Stimulated activated CD4-positive, alpha-beta T cell treated with anti-CD3 and anti-CD28 coated beads, Interleukin-2, amount 100 ng/mL, for 24 hours (primary cell): Measurements from ENCODE around the gene SLC19A1.

Experiments used
- DNase-seq, 2 donors: peaks; one replicate each; pipeline ENCODE4 v3.0.0-alpha.2; 2020

SLC19A1 gene

DNA sequence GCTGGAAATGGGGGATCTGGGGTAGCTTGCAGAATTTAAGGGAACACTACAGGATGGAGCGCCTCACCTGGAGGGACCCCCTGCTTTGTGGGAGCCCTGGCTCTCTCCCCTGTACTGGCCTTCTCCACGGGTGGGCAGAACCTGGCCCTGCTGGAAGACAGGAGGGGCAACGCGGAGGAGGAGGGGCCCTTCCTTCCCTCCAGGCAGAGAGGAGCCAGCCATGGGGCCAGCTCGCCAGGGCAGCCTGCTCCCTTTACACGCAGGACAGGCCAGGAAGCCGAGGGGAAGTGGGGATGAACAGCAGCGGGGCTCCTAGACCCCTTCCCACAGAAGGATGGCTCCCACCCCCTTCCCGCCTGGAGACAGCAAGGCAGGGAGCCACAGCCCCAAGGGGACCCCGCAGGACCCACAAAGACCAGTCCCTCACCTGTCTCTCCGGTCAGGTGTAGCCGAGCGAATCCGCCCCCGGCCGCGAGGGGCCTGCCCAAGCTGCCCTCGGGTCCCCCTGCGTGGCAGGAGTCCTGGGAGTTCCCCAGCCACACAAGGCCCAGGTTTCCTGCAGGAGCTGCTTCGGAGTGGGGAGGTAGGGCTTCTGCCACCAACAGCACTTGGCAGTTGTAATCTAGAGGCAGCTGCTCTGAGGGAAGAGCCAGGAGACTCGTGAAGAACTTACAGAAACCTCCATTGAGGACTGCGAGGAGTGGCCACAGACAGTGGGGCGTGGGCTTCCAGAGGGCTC is 1.6 kb upstream of the SLC19A1 start:
- DNase-seq: peak; percentile 0 to 17

DNA sequence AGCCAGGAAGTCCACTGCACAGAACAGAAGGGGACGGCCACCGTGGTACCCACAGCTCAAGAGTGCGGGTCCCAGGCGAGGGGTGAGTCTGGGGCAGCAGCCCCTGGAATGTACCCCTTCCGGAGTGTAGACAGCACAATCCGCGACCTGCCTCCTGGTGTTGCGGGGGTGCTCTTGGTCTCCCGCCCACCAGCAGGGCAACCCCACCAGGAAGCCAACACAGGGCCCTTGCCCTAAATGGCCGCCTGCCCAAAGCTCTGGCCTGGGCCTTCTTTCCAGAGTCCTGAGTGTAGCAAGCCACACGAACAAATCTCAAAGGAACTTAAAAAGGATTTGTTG is 1.1 kb upstream of the SLC19A1 start:
- DNase-seq: peak in 1 of 2 donors; percentile 18

DNA sequence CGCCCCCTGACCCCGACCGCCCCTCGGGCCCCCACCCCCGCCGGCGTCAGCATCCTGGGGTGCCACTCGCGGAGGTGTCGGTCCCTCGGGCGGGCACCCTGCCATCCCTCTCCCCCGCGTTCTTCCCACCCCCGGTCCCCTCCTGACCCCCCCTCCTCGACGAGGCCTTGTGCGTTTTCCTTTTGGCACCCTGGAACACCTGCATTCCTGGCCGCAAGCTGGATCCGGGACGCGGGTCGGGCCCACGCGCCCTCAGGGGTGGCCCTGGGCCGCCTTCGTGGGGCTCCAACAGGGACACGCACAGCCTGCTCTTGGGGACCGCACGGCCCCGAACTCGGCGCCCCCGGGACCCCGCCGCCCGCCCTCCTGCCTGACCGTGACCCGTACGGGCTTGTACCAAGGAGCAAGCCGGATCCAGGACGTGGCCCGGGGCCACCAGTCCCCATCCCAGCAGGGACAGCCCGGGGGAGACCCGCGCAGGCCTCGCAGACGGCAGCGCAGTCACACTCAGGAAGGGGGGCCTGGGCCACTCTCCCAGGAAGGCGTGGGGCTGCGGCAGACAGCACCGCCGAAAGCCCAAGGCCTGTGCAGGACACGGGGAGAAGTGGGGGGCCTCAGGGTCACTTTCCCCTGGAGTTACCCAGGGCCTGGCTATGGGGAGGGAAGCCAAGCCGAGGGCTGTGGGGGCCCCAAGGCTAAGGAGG is 579 bp upstream of the SLC19A1 start:
- DNase-seq: peak; percentile 13 to 23

DNA sequence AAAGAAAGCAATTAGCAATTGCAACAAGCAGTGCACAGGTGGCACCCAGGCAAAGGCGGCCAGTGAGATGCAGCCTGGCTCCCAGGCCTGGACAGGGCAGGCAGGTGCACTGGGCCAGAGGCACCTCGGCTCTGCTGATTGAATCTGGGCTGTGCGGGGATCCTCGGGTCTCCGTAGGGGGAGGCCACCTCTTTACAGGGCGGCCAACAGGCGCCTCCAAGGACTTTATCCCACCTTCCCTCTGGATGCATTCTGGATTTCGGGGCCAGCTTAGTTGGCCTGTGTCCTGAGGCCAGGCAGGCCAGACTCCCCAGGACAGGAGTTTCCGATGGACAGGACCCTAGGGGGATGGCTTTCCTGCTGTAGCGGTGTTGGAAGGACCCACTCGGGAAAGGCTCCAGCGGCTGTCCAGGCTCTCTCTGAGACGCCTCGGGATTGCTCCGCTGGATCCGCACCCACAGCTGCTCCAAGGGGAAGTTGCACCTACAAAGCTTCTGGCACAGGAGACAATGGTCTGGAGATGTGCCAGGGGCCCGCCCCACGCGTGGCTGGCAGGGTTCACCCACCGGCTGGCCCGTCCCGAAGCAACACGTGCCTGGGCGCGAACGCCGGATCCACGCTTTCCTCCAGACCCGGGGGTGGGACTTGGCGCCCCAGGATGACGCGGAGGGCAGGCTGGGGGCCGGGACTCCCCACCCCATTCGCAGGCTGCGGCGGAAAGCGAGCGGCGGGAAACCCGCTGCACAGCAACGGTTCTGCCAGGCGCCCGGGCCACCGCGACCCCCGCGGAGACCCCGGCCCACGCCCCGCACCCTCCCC is 810 bp downstream of the SLC19A1 start:
- DNase-seq: peak; percentile 83 to 88

DNA sequence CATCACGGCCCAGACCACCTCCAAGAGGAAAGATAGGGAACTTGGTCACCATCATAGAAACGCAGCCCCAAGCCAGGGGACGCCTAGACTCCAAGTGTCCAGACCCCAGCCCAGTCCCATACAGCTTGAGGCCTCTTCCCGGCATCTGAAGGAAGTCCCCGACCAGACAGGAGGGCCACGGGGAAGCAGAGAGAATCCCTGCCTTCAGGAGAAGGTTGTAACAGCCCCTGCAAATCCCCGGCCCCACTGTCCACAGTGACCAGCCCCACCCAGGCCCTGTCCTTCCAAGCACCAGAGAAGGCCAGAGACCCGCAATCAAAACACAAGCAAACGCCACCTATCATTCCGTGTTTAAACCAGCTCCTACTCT is 1.7 kb downstream of the SLC19A1 start:
- DNase-seq: no peak

DNA sequence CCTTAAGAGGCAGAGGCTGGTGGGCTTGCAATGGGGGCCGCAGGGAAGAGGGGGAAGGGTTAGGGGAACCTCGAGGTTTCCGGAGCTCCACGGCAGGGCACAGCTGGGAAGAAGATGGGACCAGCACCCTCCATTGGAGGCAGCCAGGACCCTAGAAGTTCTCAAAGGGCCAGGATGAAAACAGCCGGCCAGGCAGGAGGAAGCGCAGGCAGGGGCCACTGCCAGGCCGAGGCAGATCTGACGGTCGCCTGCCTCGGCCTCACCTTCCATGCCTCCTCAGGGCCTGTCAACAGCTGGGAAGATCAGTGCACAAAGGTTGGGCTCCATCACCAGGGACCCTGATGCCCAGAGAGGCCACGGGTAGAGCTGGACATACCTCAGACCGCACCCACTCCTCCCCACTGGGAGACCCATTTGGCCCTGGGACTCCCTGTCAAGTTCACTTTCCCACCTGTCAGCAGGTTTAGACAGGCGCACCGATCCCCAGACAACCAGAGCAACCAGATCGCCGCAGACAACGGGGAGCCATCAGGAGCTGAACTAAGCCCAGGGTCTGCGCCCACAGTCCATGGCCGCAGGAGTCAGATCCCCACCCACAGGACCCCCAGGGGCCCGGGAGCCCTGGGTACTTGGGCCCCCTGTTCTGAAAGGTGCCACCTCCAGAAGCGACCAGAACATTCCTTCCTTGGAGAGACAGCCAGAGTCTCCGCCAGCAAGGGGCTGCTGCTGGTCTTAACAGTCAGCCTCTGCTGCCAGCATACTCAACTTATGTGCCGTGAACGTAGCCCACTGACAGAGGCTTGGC is 2.2 kb downstream of the SLC19A1 start:
- no peak for DNase-seq

DNA sequence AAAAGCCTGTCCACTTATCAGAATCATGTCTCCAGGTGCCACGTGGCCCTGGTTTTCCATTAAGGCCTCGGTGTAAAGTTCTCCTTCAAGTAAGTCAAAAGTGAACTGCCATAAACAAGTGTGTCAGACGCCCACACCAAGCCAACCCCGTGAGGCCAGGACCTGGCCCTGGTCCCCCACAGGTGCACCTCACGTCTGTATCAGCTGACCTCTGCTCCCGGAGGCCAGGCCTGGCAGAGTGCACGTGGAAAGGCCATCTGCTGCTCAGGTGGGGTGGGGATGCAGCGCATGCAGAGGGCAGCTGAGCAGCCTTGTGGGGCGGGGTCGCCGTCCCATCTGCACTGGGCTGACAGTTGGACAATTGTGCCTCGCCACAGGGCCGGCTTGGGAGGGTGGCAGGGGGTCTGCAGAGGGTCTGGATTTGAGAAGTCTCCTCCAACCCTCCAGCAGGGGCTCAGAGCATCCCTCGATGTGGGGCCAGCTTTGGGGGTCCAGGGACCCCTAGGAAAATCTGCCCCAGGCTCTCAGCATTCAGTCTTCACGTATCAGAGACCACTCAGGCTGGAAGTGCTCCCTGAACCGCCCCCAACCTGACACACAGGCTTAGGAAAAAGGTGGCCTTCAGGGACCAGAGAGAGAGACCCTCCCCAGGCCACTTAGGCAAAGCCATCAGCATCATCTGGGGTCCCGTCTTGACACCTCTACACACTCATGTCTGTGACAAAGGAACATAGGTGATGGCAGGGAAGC is 3.0 kb downstream of the SLC19A1 start:
- DNase-seq: no peak

DNA sequence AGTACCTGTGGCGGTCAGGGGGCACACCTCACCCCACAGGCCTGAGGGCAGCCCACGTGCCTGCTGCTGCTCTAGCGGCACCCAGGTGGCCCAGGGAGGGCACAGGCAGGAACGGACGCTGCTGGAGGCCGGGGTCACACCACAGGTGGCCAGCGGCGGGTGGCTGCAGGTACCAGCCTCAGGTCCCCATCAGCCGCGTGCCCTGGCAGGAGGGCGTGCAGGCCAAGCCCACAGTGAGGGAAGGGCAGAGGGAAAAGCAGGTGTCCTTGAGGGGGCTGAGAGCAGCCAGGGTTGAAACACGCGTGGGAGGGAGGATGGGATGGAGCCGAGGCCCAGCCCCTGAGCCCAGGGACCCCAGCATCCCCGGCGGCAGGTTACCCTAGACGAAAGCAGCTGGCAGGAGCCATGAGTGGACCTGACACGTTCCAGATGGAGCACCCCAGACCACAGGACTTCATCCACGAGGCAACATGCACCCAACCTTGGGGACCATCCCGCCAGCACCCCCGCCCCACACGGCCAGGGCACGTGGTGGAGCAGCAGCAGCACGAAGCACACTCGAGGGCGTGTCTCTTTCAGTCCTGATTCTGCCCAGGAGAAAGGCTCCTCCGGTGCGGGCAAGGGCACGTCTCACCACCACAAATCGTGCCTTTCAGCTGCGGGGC is 3.7 kb downstream of the SLC19A1 start:
- no peak for DNase-seq

DNA sequence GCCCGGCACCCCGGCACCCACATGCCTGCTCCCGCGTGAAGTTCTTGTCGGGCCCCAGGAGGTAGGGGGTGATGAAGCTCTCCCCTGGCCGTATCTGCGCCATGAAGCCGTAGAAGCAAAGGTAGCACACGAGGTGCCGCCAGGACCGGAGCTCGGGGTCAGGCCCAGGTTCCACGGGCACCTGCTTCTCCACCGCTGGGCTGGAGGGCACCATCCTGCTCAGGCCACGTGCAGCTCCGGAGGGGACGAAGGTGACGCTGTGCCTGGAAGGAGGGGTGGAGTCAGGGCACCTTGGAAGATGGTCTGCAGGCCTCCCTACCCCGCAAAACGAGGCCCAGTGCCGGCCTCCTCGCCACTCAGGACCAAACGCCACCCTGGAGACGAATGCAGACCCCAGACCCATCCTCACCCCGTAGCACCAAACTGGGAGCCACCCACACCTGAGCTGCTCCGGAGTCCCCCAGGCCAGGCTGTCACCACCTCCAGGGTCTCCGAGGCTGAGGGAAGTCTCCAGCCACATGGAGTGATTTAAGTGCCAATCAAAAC is 4.4 kb downstream of the SLC19A1 start:
- DNase-seq: no peak

DNA sequence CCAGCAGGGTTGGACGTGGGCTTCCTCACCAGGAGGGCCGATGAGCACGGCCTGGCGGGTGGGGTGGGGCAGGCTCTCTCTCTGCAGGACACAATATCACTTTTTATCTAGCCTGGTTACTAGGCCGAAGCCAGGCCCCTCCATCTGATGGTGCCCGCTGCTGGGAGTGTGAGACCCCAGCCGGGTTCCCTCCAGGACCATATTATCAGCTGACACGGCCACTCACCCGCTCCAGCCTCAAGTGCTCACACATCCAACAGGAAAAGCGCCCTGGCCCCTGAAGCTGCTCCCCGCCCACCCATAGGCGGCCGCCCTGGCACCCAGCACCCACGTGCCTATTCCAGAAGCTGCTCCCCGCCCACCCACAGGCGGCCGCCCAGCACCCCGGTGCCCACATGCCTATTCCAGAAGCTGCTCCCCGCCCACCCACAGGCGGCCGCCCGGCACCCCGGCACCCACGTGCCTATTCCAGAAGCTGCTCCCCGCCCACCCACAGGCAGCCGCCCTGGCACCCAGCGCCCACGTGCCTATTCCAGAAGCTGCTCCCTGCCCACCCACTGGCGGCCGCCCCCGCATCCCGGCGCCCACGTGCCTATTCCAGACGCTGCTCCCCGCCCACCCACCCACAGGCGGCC is 5.0 kb downstream of the SLC19A1 start:
- DNase-seq: no peak

DNA sequence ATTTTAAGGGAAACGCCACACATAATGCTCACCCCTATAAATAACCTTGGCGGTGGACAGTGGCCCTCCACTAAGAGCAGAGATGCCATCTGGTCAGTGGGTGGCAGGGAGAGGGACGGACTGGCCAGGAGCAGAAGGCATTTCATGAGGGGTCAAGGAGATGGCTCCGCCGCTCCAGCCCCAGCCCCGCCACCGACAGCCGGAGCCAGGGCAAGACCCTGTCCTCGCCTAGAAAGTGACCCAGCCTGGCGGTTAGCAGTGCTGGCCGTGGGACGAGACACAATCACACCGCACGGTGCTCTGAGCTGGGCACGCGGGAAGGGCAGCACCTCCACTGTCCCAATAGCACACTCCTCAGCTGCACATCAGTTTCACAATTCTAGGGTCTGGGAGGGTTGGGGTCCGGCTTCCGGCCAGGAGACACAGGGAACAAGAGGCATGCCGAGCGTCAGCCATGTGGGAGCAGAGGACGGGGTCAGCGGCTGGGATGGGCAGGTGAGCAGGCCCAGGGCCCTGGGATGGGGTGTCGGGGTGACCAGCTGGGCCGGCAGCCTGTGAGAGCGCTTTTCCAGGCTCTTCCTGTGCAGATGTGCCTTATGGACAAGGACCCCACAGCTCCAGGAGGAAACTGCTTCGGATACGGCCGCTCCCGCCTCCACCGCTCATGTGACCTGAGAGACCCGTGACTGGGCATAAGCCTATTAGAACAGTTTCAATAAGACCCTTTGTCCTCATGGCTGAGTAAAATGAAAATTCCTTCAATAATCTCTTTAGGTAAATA is 5.7 kb downstream of the SLC19A1 start:
- DNase-seq: no peak

DNA sequence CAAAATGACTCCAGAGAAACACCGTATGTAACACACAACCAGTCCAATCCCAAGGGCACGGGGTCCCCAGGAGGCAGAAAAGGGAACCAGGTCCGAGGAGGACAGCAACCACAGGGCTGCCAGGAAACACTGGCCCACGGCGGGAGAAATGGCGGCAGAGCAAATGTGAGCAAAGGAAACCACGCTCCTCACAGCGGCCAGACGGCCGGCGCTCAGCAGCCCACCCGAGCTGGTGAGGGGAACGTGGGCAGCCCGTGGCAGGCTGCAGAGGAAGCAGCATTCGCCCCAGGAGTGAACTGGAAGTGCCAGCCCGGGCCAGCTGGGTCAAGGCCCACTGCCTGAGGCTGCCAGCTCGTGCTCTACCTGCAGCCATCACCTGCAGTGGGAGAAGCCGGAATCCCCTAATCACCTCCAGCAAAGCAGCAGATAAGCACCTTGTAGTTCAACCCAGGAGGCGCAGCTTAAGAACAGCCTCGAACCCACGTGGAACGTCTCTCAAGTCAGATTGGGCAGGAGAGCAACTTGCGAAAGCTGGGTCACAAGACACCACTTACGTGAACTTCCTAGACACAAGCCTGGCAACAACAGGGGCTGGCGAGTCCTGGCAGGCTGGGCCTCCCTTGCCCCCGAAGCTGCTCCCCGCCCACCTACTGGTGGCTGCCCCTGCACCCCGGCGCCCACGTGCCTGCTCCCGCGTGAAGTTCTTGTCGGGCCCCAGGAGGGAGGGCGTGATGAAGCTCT is 6.7 kb downstream of the SLC19A1 start:
- no peak for DNase-seq

DNA sequence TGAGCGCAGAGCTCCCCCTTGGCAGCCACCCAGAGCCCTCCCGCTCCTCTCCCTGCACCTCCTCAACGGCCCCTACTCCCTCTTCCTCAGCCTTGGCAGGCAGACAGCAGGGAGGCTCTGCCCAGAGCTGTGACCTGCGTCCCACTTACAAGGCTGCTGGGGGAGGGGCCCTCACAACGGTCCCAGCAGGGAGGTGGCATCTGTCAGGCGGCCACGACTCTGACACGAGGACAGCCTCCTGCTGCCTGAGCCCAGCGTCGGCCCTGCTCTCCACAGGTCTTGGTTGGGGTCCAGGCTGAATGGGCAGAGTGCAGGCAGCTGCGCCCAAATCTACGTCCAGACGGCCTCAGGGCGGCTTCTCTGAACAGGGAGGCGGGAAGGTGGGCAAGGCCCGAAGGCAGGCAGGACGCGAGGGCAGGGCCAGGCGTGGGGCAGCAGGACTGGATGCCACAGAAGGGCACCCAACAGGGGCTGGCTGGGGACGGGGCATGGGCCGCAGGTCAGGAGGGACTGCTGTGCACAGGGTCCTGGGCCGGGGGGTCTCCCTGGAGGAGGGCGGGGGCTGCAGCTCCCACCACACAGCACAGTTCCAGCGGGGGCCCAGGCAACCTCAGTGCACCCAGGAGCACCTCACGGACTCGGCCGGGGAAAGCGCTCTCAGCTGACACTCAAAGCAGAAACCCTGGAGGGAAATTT is 7.5 kb downstream of the SLC19A1 start:
- DNase-seq: no peak

DNA sequence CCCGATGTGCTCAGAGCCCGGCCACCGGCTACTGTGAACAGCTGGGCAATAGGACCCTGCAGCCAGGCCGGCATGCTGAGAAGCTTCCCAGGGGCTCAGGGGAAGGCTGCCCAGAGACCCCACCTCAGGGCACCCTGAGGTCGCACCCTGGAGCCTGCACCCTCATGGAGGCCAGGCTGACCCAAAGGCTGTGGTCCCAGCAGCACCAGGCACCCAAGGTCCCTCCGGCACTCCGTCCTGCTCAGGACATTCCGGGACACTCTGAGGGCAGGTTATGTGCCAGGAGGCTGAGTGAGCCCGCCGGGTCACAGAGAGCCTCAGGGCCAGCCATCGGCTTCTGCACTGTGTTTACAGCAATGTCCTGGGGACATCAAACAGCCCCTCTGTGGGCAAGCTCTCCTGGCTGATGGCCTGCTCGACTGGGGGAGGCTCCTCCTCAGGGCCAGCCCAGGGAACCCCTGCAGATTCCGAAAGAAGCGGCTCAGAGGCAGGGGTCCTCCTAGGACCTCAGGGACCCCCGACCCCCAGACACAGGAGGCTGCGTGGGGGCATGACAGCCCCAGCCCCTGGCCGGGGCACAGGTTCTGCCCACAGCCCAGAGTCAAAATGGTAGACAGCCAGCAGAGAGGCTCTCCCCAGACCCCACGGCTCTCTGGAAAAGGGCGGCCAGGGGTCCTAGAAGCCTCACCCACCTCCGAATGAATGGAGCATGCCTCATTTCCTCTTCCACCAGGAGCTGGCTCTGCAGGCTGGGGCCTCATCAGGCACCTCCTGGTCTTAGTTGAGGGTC is 8.2 kb downstream of the SLC19A1 start:
- no peak for DNase-seq

DNA sequence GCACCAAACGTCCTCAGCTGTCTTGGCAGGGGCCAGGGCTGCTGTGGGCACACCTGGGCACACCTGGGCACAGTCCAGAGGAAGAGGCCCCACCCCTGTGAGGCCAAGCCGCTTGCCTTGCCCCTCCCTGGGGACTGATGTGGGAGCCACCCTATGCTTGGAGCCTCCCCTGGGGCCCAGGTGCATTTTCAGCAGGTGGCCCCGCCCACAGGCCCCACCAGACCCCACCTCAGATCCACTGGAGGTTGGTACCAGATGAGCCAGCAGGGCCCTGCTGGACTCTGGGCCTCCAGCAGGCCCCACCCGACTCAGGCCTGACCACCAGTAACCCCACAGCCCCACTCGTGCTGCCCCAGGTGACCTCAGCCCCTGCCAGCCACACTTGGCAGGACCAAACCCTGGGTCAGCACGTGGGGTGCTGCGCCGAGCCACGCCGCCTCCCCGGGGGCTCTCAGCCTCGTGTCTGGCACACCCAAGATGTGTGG is 8.8 kb downstream of the SLC19A1 start:
- no peak for DNase-seq

DNA sequence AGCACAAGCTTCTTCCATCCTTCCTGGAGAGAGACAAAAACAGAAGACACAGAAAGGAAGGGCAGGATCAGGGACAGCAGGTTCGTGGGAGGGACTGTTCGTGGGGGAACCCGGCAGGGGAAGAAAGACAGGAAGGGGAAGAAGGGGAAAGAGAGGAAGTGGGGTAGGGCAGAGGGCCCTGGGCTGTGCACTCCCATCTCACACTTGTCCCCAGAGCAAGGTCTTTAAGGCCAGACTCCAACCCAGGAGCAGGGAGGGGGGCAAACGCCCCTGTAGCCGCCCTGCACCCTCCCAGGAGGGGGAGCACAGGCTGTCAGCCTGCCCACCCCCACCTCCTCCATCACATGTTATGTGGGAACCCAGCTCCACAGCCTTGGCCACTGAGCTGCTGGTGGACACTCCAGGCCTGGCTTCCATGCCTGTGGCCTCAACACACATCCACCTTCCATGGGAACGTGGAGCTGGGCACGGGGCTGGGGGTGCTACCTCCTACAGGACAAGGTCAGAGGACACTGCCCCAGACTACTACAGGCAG is 9.3 kb downstream of the SLC19A1 start:
- DNase-seq: no peak
